Breast epithelium (tissue), 3 donors: ENCODE data around the gene NKD2.

Experiments
- CTCF ChIP-seq, 3 donors: fragments of 450-650 bp; IDR thresholded peaks; one replicate each; pipeline ENCODE4 v1.5.1; 2016 to 2017; ENCODE audit warnings: antibody characterized with exemption in 3 of 3, mild to moderate bottlenecking in 3 of 3, moderate library complexity in 3 of 3
- POLR2A ChIP-seq: fragments of 450-650 bp; IDR thresholded peaks from one replicate; pipeline ENCODE4 v1.6.1; 2016; ENCODE audit warnings: antibody characterized with exemption, mild to moderate bottlenecking, moderate library complexity
- POLR2AphosphoS5 ChIP-seq, 3 donors: sonication (generic); formaldehyde crosslinking; IDR thresholded peaks; one replicate each; pipeline ENCODE4 v1.6.1; 2017; ENCODE audit warnings: antibody characterized with exemption in 3 of 3

- TF ChIP-seq CTCF (IDR thresholded peaks at IDR 0.05) (no peak), POLR2AphosphoS5 (IDR thresholded peaks at IDR 0.05) (no peak), POLR2A (no peak)
Measured at GRCh38 chr5:960551-960950, 48.1 kb upstream of the NKD2 start.
